DMS153 (cell line): ENCODE data around the gene SYCE3.
"Not testable (repeated sequence)": the region's sequence is repeated elsewhere in the genome, so short reads cannot be mapped to it uniquely, and the experiment has no call there.

Source experiments
- DNase-seq: peaks from one replicate; lab custom pipeline; 2025; lab: John Stamatoyannopoulos, UW

The SYCE3 gene

GRCh38 chr22:50562523-50563412, at the start of gene SYCE3:
SYCE3 (minus strand) TSS chr22:50562919; CDS start chr22:50556405, 6,514 bp downstream.
- DNase-seq, result peak; percentile 92

- no peak for DNase-seq
Measured at GRCh38 chr22:50612168-50612527, 49.4 kb upstream of the SYCE3 start.

GRCh38 chr22:50611341-50612060, 48.8 kb upstream of the SYCE3 start:
- DNase-seq, result no peak

GRCh38 chr22:50610581-50610980, 47.9 kb upstream of the SYCE3 start:
- no peak for DNase-seq

- DNase-seq, result no peak
Measured at GRCh38 chr22:50610041-50610451, 47.3 kb upstream of the SYCE3 start.

- DNase-seq, result no peak
Measured at GRCh38 chr22:50609599-50609998, 46.9 kb upstream of the SYCE3 start.

- no peak for DNase-seq
Measured at GRCh38 chr22:50608996-50609395, 46.3 kb upstream of the SYCE3 start.

- DNase-seq, result not testable (repeated sequence)
Measured at GRCh38 chr22:50608058-50608840, 45.5 kb upstream of the SYCE3 start.

GRCh38 chr22:50607659-50608020, 44.9 kb upstream of the SYCE3 start:
- DNase-seq, result no peak

GRCh38 chr22:50606946-50607658, 44.4 kb upstream of the SYCE3 start:
- no peak for DNase-seq

- no peak for DNase-seq
Measured at GRCh38 chr22:50606165-50606945, 43.6 kb upstream of the SYCE3 start.

GRCh38 chr22:50605613-50606074, 42.9 kb upstream of the SYCE3 start:
- DNase-seq, result no peak

- DNase-seq, result no peak
Measured at GRCh38 chr22:50605002-50605612, 42.4 kb upstream of the SYCE3 start.

GRCh38 chr22:50604256-50605001, 41.7 kb upstream of the SYCE3 start:
- no peak for DNase-seq

GRCh38 chr22:50603511-50604255, 41.0 kb upstream of the SYCE3 start:
- no peak for DNase-seq

GRCh38 chr22:50602338-50602700, 39.6 kb upstream of the SYCE3 start:
- DNase-seq, result no peak

- no peak for DNase-seq
Measured at GRCh38 chr22:50601669-50602337, 39.1 kb upstream of the SYCE3 start.

GRCh38 chr22:50600967-50601668, 38.4 kb upstream of the SYCE3 start:
- no peak for DNase-seq
